ENCODE data around the gene SVBP. TPM values are rescaled to one million over a fixed set of nuclear protein-coding genes. Genes with fewer than 3 reads are reported as not detected.

The SVBP gene
- total and polyA plus RNA-seq, 5 donors from 2014 or later = 24.4 to 126 (median 82.9) TPM

GRCh38 chr1:42767510-42768000 lies 49.6 kb downstream of the SVBP start:
- peaks cover 52% of the 10 kb centered on the region for H3K4me1 ChIP-seq (ENCODE audit: control insufficient read depth, insufficient read depth, low read length, poor library complexity, severe bottlenecking)
- H3K4me3 Mint-ChIP-seq = peak overlapping the region in 1 of 4 donors; percentile 94

GRCh38 chr1:42766741-42767509 lies 50.3 kb downstream of the SVBP start, which contains the start of the genes C1orf50 and P3H1:
Gene C1orf50, plus strand, starts transcription at chr1:42767249. Its CDS starts 63 bp downstream, at chr1:42767312.
Gene P3H1, minus strand, starts transcription at chr1:42767028. Its CDS starts 57 bp downstream, at chr1:42766971.
- peak within 1 kb of the TSS in 1 of 4 donors; percentile 94 for H3K4me3 Mint-ChIP-seq
- peaks cover 4% of the 10 kb centered on the region for H3K36me3 Mint-ChIP-seq
- H3K4me1 ChIP-seq (ENCODE audit: control insufficient read depth, insufficient read depth, low read length, poor library complexity, severe bottlenecking) = peaks cover 49% of the 10 kb centered on the region
- peaks cover 10 to 49% (median 26%) of the 10 kb centered on the region in 4 donors for H3K4me1 Mint-ChIP-seq
- peak within 1 kb of the TSS; percentile 92 to 98 (median 96) for H3K27ac Mint-ChIP-seq
- ATAC-seq (ENCODE audit: low read depth in 2 of 2) (peak; percentile 92 to 93), DNase-seq (peak; percentile 100)
- H3K4me3 ChIP-seq (ENCODE audit: low read depth, low read length) = peak within 1 kb of the TSS; percentile 89
- H3K27me3 ChIP-seq (ENCODE audit: control insufficient read depth, insufficient read depth, low read length) = no peaks in the 10 kb centered on the region
- H3K9me3 Mint-ChIP-seq = no peaks in the 10 kb centered on the region
- peak within 1 kb of the TSS; percentile 88 for H3K27ac ChIP-seq (ENCODE audit: insufficient read depth, low read length, poor library complexity, severe bottlenecking)
- peaks cover 4% of the 10 kb centered on the region for H3K36me3 ChIP-seq (ENCODE audit: control insufficient read depth, insufficient read depth, low read length)
- H3K9me3 ChIP-seq (ENCODE audit: control insufficient read depth in 2 of 2, low read length in 2 of 2) = no peaks in the 10 kb centered on the region
- H3K27me3 Mint-ChIP-seq = peaks cover 4% of the 10 kb centered on the region

More at GRCh38 chr1:42767510-42768000, 49.6 kb downstream of the SVBP start:
- peak; percentile 1 to 23 for ATAC-seq (ENCODE audit: low read depth in 2 of 2)
- peaks cover 4% of the 10 kb centered on the region for H3K27me3 Mint-ChIP-seq
- H3K36me3 Mint-ChIP-seq = peaks cover 4% of the 10 kb centered on the region
- no peaks in the 10 kb centered on the region for H3K9me3 Mint-ChIP-seq
- Histone ChIP-seq H3K36me3 (ENCODE audit: control insufficient read depth, insufficient read depth, low read length) (no peaks in the 10 kb centered on the region), H3K9me3 (ENCODE audit: control insufficient read depth in 2 of 2, low read length in 2 of 2) (no peaks in the 10 kb centered on the region), H3K27me3 (ENCODE audit: control insufficient read depth, insufficient read depth, low read length) (no peaks in the 10 kb centered on the region), H3K27ac (ENCODE audit: insufficient read depth, low read length, poor library complexity, severe bottlenecking) (peak overlapping the region; percentile 88), H3K4me3 (ENCODE audit: low read depth, low read length) (peak overlapping the region; percentile 89)
- H3K4me1 Mint-ChIP-seq = peaks cover 15 to 49% (median 31%) of the 10 kb centered on the region in 4 donors
- peak overlapping the region; percentile 14 to 98 (median 92) for H3K27ac Mint-ChIP-seq
- DNase-seq = no peak

GRCh38 chr1:42765832-42766740 lies 51.1 kb downstream of the SVBP start:
- H3K9me3 ChIP-seq (ENCODE audit: control insufficient read depth in 2 of 2, low read length in 2 of 2) = no peaks in the 10 kb centered on the region
- peak overlapping the region in 1 of 3 donors; percentile 92 for H3K27ac Mint-ChIP-seq
- H3K36me3 Mint-ChIP-seq = peaks cover 4% of the 10 kb centered on the region
- H3K36me3 ChIP-seq (ENCODE audit: control insufficient read depth, insufficient read depth, low read length) = peaks cover 9% of the 10 kb centered on the region
- H3K27ac ChIP-seq (ENCODE audit: insufficient read depth, low read length, poor library complexity, severe bottlenecking) = peak overlapping the region; percentile 64
- H3K27me3 Mint-ChIP-seq = peaks cover 4% of the 10 kb centered on the region
- H3K4me1 ChIP-seq (ENCODE audit: control insufficient read depth, insufficient read depth, low read length, poor library complexity, severe bottlenecking) = peaks cover 46% of the 10 kb centered on the region
- peaks cover 9 to 48% (median 24%) of the 10 kb centered on the region in 4 donors for H3K4me1 Mint-ChIP-seq
- H3K4me3 Mint-ChIP-seq = peak overlapping the region in 1 of 4 donors; percentile 94
- peak overlapping the region; percentile 88 for H3K4me3 ChIP-seq (ENCODE audit: low read depth, low read length)
- ATAC-seq (ENCODE audit: low read depth in 2 of 2) (peak in 1 of 2 donors; percentile 0), DNase-seq (peak in 2 of 3 donors; percentile 23 to 50)
- H3K9me3 Mint-ChIP-seq = no peaks in the 10 kb centered on the region
- H3K27me3 ChIP-seq (ENCODE audit: control insufficient read depth, insufficient read depth, low read length) = no peaks in the 10 kb centered on the region

- Mint-ChIP-seq H3K4me3 (no peak overlapping the region), H3K4me1 (peaks cover 4 to 41% (median 18%) of the 10 kb centered on the region in 4 donors), H3K36me3 (peaks cover 4% of the 10 kb centered on the region), H3K27ac (no peak overlapping the region), H3K27me3 (peaks cover 4% of the 10 kb centered on the region), H3K9me3 (no peaks in the 10 kb centered on the region)
- Histone ChIP-seq H3K4me3 (ENCODE audit: low read depth, low read length) (peak overlapping the region; percentile 88), H3K27me3 (ENCODE audit: control insufficient read depth, insufficient read depth, low read length) (no peaks in the 10 kb centered on the region), H3K9me3 (ENCODE audit: control insufficient read depth in 2 of 2, low read length in 2 of 2) (no peaks in the 10 kb centered on the region), H3K27ac (ENCODE audit: insufficient read depth, low read length, poor library complexity, severe bottlenecking) (no peak overlapping the region), H3K36me3 (ENCODE audit: control insufficient read depth, insufficient read depth, low read length) (peaks cover 9% of the 10 kb centered on the region), H3K4me1 (ENCODE audit: control insufficient read depth, insufficient read depth, low read length, poor library complexity, severe bottlenecking) (peaks cover 38% of the 10 kb centered on the region)
- no peak for DNase-seq
- no peak for ATAC-seq (ENCODE audit: low read depth in 2 of 2)
Measured at GRCh38 chr1:42765269-42765668, 51.9 kb downstream of the SVBP start.

- Mint-ChIP-seq H3K27me3 (no peaks in the 10 kb centered on the region), H3K9me3 (no peaks in the 10 kb centered on the region), H3K36me3 (peaks cover 11% of the 10 kb centered on the region), H3K4me1 (peaks cover 0 to 13% (median 3%) of the 10 kb centered on the region in 4 donors), H3K4me3 (peak overlapping the region in 1 of 4 donors; percentile 51), H3K27ac (no peak overlapping the region)
- Histone ChIP-seq H3K27ac (ENCODE audit: insufficient read depth, low read length, poor library complexity, severe bottlenecking) (no peak overlapping the region), H3K36me3 (ENCODE audit: control insufficient read depth, insufficient read depth, low read length) (peaks cover 29% of the 10 kb centered on the region), H3K4me3 (ENCODE audit: low read depth, low read length) (no peak overlapping the region), H3K4me1 (ENCODE audit: control insufficient read depth, insufficient read depth, low read length, poor library complexity, severe bottlenecking) (peaks cover 18% of the 10 kb centered on the region), H3K9me3 (ENCODE audit: control insufficient read depth in 2 of 2, low read length in 2 of 2) (no peaks in the 10 kb centered on the region), H3K27me3 (ENCODE audit: control insufficient read depth, insufficient read depth, low read length) (no peaks in the 10 kb centered on the region)
- ATAC-seq (ENCODE audit: low read depth in 2 of 2) = no peak
- DNase-seq = no peak
Measured at GRCh38 chr1:42762269-42762668, 54.9 kb downstream of the SVBP start.

- Histone ChIP-seq H3K4me3 (ENCODE audit: low read depth, low read length) (no peak overlapping the region), H3K36me3 (ENCODE audit: control insufficient read depth, insufficient read depth, low read length) (peaks cover 31% of the 10 kb centered on the region), H3K27ac (ENCODE audit: insufficient read depth, low read length, poor library complexity, severe bottlenecking) (no peak overlapping the region), H3K9me3 (ENCODE audit: control insufficient read depth in 2 of 2, low read length in 2 of 2) (no peaks in the 10 kb centered on the region), H3K27me3 (ENCODE audit: control insufficient read depth, insufficient read depth, low read length) (no peaks in the 10 kb centered on the region), H3K4me1 (ENCODE audit: control insufficient read depth, insufficient read depth, low read length, poor library complexity, severe bottlenecking) (peaks cover 18% of the 10 kb centered on the region)
- H3K4me1 Mint-ChIP-seq = peaks cover 4 to 15% (median 6%) of the 10 kb centered on the region in 4 donors
- no peak for DNase-seq
- H3K27ac Mint-ChIP-seq = peak overlapping the region in 1 of 3 donors; percentile 56
- peaks cover 18% of the 10 kb centered on the region for H3K36me3 Mint-ChIP-seq
- no peaks in the 10 kb centered on the region for H3K27me3 Mint-ChIP-seq
- no peaks in the 10 kb centered on the region for H3K9me3 Mint-ChIP-seq
- ATAC-seq (ENCODE audit: low read depth in 2 of 2) = no peak
- H3K4me3 Mint-ChIP-seq = no peak overlapping the region
Measured at GRCh38 chr1:42761567-42761966, 55.6 kb downstream of the SVBP start.

GRCh38 chr1:42759114-42759513 lies 58.1 kb downstream of the SVBP start:
- Mint-ChIP-seq H3K36me3 (peaks cover 34% of the 10 kb centered on the region), H3K27ac (no peak overlapping the region), H3K4me1 (peaks cover 4 to 12% (median 7%) of the 10 kb centered on the region in 4 donors), H3K9me3 (no peaks in the 10 kb centered on the region), H3K27me3 (no peaks in the 10 kb centered on the region), H3K4me3 (no peak overlapping the region)
- no peak for DNase-seq
- H3K9me3 ChIP-seq (ENCODE audit: control insufficient read depth in 2 of 2, low read length in 2 of 2) = no peaks in the 10 kb centered on the region
- no peak overlapping the region for H3K27ac ChIP-seq (ENCODE audit: insufficient read depth, low read length, poor library complexity, severe bottlenecking)
- no peaks in the 10 kb centered on the region for H3K27me3 ChIP-seq (ENCODE audit: control insufficient read depth, insufficient read depth, low read length)
- no peak for ATAC-seq (ENCODE audit: low read depth in 2 of 2)
- no peak overlapping the region for H3K4me3 ChIP-seq (ENCODE audit: low read depth, low read length)
- no peaks in the 10 kb centered on the region for H3K4me1 ChIP-seq (ENCODE audit: control insufficient read depth, insufficient read depth, low read length, poor library complexity, severe bottlenecking)
- H3K36me3 ChIP-seq (ENCODE audit: control insufficient read depth, insufficient read depth, low read length) = peaks cover 55% of the 10 kb centered on the region
